Hematopoietic multipotent progenitor cell treated with erythropoietin and hydrocortisone succinate and interleukin-3 and kit ligand, for 4 days (in vitro differentiated cells): ENCODE results near the gene LBHD1.
"Not testable (repeated sequence)": the region's sequence is repeated elsewhere in the genome, so short reads cannot be mapped to it uniquely, and the experiment has no call there.

ENCODE experiments used
- DNase-seq: peaks from one replicate; pipeline ENCODE4 v3.0.0-alpha.2; 2015

The LBHD1 gene

DNA sequence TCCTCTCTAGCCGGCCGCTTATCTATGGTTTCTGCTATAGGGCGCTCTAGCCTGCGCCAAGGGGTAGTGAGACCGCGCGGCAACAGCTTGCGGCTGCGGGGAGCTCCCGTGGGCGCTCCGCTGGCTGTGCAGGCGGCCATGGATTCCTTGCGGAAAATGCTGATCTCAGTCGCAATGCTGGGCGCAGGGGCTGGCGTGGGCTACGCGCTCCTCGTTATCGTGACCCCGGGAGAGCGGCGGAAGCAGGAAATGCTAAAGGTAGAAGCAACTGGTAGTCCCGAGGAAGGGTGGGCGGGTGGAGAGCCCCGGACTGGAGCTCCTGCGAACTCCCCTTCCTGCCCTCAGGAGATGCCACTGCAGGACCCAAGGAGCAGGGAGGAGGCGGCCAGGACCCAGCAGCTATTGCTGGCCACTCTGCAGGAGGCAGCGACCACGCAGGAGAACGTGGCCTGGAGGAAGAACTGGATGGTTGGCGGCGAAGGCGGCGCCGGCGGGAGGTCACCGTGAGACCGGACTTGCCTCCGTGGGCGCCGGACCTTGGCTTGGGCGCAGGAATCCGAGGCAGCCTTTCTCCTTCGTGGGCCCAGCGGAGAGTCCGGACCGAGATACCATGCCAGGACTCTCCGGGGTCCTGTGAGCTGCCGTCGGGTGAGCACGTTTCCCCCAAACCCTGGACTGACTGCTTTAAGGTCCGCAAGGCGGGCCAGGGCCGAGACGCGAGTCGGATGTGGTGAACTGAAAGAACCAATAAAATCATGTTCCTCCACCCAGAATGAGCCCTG lies at the start of gene LBHD1, which contains the start of gene UQCC3:
Gene LBHD1, minus strand, starts transcription at position 660 of the 782 bp plus-strand sequence. CDS start 2,236 bp downstream, outside the sequence.
Gene UQCC3, plus strand, starts transcription at position 66 of the 782 bp plus-strand sequence. Its CDS starts 73 bp downstream, at position 139.
- DNase-seq: peak; percentile 92

DNA sequence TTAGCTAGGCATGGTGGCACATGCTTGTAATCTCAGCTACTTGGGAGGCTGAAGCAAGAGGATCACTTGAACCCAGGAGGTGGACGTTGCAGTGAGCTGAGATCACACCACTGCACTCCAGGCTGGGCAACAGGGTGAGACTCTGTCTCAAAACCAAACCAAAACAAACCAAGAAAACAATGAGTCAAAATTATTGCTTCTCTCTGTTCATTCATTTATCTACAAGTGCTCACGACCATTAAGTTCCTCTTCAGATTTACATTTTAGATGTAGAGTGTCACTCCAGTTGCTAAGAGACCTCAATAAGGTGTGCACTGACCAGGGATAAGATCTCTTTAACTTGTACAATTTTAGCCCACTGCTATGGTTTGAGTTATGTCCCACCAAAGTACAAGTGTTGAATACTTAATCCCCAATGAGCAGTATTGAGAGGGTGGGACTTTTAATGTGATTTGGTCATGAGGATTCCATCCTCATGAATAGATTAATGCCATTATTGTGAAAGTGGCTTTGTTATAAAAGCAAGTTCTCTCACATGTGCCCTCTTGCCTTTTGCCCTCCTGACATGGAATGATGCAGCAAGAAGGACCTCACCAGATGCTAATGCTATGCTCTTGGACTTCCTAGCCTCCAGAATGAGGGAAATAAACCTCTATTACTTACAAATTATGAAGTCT lies 47.4 kb upstream of the LBHD1 start:
- DNase-seq: no peak

DNA sequence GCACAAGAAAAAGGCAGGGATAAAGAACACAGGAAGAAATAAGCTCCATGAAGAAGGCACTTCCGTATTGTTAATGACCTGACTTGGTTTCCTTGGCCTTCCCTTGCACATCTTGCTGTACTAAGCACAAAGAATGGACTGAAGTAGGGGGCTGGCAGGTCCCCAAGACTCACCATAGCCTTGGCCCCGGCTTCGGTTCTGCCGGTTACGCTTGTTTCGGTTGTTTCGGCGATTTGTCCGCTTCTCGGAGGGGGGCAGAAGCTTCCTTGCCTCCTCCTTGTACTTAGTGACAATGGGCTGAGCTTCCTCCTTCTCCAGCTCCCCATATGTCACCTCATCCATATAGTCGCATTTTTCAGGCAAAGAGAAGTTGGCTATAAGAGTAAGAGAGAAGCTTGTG lies 44.7 kb upstream of the LBHD1 start:
- DNase-seq: no peak

DNA sequence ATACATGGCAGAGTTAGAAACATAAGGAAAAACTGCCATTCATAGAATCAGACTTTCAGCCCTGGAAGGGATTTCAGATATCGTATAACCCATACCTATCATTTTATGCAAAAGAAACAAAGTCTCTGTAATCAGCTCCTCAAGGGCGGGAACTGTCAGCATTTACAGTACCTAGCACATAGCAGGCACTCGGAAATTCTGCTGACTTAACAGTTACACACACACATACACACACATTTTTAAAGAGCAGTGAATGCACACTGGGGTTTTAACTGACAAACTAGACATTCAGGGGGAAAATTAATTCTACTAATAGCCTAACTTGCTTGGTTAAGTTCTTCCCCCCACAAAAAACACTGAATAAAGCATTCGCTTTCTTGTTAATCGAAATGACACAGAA lies 44.1 kb upstream of the LBHD1 start:
- no peak for DNase-seq

DNA sequence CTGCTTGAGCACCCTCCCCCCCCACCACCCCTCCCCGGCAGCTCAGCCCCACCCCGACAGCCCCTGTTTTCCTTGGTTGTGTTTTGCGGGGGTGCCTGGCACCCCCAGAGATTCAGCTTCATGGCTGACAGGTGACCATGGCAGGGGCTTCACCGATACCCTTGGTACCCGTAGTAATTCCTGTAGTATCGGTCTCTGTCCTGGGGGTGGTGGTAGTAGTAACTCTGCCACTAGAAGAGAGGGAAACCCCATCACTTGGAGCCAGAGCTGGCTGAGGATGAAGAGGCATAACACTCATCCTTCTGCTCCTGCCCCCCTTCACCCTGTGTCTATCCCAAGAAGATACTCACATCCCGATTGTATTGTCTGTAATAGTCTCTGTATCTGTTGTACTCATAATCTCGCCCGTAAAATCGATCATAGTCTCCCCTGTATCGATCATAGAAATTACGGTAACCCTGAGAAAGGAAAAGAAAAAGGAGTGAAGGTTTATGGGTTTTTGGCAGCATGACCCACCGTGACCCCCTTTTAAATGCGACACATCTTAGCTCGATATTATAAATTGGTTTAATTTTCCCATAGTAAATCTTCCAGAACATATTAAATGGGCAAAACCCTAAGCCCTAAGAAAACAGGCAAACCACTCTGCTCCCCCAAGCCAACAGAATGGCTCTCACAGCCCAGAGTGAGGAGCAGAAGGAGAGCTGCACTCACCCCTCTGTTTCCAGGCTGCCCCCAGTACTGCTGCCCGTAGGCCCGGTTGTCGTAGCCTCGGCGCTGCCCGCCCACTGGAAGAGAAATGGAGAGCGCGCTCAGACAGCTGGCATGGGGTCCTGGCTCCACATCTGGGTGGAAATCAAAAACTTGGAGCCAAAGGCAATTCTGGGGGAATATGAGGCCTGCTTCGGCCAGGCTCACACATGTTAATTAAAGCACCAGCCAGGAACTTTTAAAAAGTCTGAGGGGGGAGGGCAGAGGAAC lies 43.4 kb upstream of the LBHD1 start:
- DNase-seq: no peak

DNA sequence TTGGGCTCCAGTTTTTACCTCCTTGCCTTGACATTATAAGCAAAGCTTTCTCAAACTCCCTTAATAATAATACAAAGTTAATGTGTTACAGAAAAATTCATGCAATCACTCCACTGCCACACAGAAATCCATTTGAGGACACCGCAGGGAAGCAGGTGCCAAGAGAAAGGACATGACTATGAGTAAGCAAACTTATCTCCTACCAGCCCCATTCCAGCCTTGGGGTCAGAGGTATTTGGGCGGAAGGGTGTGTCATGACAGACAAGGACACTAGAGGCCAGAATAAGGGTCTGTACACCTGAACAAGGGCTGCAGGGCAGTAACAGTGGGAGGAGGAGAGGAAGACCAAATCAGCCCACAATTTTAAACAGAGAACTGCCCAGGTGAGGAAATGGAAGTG lies 41.3 kb upstream of the LBHD1 start:
- no peak for DNase-seq

DNA sequence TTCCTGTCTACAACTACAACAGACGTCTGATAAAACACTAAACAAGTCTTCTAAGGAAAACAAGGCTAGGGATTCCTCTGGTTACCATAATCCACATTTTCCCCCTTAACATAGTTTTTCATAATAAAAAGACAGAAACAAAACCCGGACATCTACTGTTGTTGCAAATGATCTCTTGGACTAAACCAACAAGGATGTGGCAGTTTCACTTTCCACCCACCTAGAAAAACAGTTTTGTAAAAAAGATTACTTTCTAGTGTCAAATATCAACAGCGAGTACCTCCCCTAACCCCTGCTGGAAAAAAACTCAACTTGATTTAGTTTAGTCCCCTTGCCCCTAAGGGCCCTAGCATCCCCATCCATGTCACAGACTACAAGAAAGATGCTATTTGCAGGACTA lies 40.8 kb upstream of the LBHD1 start:
- DNase-seq: no peak

DNA sequence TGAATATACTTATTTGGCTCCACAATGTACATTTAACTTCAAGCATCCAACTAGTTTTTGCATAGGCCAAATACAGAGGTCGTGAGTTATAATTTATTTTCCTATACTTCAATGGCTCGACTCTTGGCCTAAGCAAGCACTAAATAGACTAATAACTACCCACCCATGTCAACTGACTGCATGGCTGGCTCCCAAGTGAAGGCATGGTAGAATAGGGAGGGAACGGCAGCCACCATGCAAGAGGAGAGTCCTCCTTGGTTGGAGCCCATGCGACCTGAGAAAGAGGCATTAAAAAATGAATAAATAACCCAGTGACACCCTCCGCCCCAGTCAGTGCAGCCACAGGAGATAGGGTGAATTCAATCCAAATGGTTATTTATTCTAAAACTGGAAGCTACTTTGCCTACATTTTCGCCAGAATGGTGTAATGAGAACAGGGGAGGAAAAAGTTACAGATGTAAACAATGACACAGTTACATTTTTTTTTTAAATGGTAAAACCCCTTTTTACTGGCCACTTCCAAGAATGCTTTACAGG lies 40.3 kb upstream of the LBHD1 start:
- DNase-seq: no peak

DNA sequence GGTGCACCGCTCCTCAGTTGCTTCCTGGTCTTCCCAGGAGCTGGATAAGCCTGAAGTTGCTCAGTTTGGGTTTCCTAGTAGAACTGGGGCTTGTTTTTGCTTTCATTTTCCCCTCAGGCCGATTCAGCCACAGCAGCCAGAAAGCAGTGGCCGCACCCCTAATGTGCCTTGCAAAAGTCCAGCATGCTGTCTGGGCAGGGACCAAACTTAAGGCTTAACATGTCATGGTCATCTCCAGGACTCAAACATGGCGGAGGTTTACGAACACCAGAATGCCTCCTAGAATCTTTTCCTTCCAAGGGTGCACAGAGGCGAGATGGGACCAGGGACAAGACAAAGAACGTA lies 37.9 kb upstream of the LBHD1 start:
- peak; percentile 52 for DNase-seq

DNA sequence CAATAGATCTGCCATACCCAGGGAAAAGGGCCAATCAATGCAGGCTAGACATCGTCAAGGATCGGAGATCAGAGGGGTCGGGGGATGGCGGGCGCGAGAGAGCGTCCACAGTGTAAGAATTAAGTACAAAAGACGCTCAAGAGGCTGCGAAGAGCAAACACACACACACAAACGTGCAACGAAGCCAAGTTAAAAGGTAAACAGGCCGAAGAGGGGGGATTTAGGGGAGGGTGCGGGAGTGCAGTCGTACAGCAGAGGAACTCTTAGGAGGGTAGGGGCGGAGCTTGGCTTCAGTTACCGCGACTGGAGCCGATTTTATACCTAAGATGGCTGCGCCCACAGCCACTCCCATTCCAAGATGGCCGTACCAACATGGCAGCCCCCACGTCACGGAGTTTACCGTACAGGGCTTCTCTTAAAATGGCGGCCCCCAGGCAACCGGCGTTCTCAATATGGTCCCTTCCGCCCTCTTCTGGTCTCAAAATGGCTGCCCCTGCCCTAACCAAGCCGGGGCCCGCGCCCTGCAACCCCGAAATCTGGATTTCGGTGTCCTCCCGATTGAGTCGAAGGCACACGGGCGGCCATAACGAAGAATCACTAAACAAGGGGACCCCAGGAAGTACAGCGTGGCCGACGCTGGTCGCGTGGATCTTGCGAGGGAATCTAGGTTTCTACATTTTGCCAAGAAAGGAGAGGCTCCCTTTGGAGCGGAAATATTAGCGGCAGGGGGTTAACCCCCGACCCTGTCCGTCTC lies 37.4 kb upstream of the LBHD1 start:
- DNase-seq: peak; percentile 100

DNA sequence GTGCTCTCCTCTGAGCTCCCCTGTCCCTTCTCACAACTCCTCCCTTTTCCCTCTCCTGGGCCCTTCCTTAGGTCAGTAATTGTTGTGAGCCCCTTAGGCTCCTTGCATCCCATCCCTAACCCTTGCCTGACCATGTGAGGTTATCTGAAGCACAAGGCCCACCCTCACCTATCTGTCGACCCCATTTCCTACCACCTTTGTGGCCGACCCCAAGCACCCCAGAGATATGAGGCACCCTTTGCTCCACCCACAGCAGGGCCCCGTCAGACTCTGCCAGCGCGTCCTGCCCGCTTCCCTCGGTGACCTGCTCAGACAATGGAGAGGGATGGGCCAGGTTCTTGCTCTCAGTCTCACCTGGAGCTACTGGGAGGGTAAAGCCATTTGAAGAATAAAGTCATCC lies 36.7 kb upstream of the LBHD1 start:
- peak; percentile 52 for DNase-seq

DNA sequence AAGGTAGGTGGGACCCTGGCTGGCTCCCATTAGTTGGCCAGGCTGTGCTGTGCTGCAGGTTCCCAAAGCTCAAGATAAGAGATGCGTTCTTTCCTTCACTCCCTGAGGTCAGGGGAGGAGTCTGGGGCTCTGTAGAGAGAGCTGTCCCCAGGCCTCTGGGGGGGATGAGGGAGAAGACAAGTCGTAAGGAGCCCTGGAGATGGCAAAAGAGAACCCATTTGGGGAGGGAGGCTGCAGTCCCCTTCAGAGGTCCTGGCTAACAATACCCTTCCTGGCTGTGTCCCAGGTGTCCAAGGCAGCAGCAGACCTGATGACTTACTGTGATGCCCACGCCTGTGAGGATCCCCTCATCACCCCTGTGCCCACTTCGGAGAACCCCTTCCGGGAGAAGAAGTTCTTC lies 36.3 kb upstream of the LBHD1 start:
- DNase-seq: peak; percentile 58

DNA sequence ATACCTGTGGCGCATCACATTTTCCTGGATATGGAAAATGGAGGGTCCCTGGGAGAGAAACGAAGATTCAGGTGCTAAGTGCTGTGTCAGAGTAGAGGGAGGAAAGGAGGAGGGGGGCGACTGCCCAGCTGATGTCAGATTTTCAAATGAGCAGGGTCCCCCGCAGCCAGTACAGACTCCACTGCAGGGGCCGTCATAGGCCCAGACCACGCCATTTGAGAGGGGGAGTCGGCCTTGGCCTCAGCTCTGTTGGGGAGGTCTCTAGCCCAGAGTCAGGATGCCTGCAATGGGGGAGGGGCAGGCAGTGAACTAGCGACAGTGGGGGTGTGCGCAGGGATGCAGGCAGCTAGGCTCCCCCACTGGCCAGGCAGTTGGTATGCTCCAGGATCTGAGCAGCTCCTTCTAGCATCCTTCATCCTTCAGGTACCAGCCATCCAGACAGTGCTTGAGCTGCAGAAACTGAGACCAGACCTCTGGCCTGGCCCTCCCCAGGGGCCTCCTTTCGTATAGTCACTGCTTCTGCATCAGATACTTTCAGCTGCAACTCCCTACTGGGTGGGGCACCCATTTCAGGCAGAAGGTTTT lies 35.3 kb upstream of the LBHD1 start, which contains the start of the genes BSCL2 and GNG3:
Gene BSCL2, minus strand, starts transcription at position 148 of the 585 bp plus-strand sequence. CDS start 229 bp downstream, outside the sequence.
Gene GNG3, plus strand, starts transcription at position 400 of the 585 bp plus-strand sequence. CDS start 620 bp downstream, outside the sequence.
- DNase-seq: peak; percentile 31

DNA sequence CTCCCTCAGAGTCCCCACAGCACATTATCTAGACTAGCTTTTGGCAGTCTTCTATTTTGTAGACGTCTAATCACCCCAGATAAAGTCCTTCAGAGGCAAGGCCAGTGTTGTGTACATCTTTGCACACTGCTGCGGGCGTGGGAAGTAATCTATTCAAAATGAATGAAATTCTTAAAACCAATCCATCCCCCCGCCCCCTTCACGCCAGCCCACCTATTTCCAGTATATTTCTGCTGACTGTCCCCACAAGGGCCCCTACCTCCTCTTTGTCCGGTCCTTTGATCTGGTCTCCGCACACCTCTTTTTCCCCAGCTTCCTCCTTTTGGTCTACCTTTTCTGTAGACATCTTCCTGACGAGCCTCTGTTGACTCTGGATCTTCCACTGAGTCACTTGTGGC lies 34.8 kb upstream of the LBHD1 start:
- no peak for DNase-seq

DNA sequence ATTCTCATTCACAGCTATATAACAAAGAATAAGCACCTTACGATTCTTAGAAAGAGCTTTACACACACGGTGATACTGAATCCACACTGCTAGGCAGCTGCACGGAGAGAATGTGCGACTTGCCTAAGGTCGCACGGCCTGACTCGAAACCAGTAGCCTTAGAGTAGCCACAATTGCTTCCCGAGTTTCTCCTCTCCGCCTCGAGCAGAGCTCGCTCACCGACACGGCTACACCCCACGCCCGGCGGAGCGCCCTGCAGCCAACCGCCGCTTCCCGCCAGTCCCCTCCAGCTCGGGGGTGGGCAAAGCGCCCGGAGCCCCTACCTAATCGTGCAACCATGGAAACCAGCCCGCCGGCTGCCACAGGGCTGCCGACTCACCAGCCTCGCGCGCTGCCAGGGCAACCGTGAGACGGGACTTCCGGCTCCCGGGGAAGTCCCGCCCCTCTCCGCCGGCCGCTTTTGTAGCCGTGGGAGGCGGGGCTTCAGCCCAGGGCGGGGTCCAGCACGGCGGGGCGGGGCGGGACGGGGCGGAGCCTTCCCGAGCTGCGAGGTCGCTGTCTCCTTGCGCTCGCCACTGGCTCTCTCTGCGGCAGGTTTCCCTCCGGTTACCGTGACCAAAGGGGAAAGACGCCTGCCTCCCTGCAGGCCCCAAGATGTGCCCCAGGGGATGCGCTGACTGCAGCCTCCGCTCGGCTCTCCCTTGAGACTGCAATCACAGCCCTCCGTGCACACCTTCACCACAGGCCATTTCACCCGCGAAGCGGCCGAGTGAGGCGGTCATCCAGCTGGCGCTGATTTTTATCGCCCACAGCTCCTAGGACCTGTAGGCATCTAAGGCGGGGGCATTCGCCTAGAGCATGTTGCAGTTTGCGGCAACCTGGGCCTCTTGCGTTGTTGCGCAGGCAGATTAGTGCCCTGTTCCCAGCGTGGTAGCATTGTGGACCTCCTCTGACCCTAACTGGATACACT lies 34.1 kb upstream of the LBHD1 start:
- DNase-seq: peak; percentile 99

DNA sequence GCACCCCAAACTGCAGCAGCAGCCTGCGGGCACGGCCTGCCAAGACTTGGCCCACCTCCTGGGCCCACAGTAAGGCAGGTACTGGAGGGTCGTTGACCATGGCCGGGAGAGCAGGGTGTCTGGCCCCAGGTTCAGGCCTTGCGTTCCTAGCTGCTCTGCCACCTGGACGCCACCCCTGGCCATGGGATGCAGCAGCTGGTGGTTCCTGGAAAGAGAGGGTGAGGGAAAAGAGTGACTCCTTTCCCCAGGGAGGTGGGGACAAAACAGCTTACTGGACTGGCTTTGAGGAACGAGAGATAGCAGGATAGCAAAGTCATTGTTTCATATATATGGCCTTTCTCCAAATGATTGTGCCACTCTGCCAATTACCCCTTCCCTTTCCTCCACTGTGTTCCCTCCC lies 33.3 kb upstream of the LBHD1 start:
- peak; percentile 64 for DNase-seq

DNA sequence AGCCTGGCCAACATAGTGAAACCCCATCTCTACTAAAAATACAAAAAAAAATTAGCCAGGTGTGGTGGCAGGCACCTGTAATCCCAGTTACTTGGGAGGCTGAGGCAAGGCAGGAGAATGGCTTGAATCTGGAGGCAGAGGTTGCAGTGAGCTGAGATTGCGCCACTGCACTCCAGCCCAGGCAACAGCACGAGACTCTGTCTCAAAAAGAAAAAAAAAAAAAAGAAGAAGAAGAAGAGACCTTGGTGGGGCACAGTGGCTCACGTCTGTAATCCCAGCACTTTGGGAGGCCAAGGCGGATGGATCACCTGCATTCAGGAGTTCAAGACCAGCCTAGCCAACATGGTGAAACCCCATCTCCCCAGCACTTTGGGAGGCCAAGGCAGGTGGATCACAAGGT lies 31.9 kb upstream of the LBHD1 start:
- not testable (repeated sequence) for DNase-seq

DNA sequence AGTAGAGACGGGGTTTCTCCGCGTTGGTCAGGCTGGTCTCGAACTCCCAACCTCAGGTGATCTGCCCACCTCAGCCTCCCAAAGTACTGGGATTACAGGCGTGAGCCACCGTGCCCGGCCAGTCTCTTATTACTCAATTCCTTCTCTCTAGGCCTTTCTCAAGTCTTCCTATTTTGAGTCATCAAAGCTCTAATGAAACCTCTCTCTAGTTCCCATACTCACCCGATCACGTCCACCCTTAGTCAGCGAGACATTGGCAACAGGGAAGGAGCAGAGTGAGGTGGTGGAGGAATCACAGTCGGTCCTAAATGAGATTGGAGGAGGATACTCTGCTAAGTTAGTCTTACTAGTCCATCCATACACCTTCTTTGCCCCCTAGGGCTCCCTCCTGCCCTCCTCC lies 30.2 kb upstream of the LBHD1 start:
- no peak for DNase-seq

DNA sequence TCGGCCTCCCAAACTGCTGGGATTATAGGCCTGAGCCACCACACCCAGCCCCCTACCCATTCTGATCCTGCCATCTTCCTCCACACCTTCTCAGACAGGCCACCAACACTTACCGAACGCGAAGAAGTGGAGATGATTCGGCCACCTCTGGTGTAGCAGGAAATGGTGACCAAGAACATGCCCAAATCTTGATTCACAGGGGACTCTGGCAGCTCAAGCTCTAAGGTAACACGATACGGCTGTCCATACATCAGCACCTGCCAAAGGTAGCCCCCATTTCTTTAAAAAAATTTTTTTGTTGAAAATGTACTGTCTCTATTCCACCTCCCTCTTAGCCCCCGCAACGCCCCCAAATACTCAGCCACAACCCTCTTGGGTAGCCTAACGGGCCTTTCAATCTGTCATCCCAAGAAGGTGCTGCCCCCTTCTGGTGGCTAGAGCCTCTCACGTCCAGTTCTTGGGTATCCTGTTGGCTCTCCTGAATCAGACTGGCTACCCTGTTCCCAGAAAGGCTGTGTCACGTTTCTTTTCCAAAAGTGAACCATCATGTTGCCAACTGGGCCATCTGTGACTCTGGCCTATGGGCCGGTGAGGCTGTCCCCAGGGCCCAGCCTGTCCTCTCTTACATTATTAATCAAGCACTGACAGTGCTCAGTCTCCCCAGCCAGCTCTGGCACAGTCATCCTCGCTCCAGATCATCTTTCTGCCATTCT lies 22.5 kb upstream of the LBHD1 start:
- DNase-seq: peak; percentile 92

DNA sequence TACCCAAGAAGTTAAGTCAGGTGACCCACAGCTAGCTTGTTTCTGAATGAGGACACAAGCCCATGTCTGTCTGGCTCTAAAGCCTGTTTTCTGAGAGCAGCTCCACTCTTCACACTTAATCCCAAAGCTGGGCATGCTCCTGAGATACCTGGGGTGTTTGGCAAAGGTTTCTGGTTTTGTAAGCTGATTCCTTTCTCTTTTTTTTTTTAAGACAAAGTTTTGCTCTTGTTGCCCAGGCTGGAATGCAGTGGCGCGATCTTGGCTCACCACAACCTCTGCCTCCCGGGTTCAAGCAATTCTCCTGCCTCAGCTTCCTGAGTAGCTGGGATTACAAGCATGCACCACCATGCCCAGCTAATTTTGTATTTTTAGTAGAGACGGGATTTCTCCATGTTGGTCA lies 21.6 kb upstream of the LBHD1 start:
- DNase-seq: not testable (repeated sequence)
